Activated T-helper 1 cell treated with anti-CD3 and anti-CD28 coated beads, Interleukin-2, amount 50 U/mL, for 16 hours (primary cell): ENCODE measurements around the gene HEXIM2.
"Not testable (repeated sequence)": the region's sequence is repeated elsewhere in the genome, so short reads cannot be mapped to it uniquely, and the experiment has no call there.

ENCODE experiments used
- DNase-seq, 2 donors: peaks; one replicate each; pipeline ENCODE4 v3.0.0-alpha.2; 2020; ENCODE audit warnings: low read depth in 1 of 2, low spot score in 1 of 2

The HEXIM2 gene

DNA sequence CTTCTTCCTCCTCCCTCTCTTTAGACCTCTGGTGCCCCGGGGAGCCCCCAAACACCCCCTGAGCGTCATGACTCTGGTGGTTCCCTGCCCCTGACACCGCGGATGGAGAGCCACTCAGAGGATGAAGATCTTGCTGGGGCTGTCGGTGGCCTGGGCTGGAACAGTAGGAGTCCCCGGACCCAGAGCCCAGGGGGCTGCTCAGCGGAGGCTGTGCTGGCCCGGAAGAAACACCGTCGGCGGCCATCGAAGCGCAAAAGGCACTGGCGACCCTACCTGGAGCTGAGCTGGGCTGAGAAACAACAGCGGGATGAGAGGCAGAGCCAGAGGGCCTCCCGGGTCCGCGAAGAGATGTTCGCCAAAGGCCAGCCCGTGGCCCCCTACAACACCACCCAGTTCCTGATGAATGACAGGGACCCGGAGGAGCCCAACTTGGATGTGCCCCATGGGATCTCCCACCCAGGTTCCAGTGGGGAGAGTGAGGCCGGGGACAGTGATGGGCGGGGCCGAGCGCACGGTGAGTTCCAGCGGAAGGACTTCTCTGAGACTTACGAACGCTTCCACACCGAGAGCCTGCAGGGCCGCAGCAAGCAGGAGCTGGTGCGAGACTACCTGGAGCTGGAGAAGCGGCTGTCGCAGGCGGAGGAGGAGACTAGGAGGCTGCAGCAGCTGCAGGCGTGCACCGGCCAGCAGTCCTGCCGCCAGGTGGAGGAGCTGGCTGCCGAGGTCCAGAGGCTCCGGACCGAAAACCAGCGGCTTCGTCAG is 7.5 kb downstream of the HEXIM2 start:
- DNase-seq: no peak

DNA sequence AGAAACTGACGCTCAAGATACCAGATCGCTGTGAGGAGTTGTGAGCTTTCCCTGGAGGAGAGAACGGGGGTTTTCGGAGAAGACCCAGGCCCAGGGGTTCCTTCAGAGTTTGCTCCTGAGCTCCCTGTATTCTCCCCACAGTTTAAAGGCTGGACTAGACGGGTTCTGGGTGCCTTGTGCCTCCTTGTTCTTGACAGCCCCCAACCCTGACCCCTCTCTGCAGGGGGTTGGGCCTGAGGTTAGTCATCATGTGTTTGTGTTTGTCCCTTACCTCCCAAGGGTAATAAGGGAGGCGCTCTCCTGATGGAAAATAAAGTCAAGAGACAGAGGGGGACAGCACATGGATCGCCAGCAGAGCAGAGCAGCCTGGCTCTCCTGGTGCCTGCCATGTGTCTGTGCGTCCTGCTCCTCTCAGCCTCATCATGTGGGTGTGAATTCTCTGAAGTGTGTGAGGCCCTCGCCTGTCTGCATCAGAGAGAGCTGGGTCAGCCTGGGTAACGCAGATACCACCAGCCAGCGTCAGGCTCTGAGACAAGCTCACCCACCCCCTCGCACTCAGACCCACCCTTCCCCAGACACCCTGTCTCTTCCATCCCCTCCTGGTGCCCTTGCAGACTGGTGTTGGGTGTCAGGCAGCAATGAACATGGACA is 8.7 kb downstream of the HEXIM2 start:
- no peak for DNase-seq

DNA sequence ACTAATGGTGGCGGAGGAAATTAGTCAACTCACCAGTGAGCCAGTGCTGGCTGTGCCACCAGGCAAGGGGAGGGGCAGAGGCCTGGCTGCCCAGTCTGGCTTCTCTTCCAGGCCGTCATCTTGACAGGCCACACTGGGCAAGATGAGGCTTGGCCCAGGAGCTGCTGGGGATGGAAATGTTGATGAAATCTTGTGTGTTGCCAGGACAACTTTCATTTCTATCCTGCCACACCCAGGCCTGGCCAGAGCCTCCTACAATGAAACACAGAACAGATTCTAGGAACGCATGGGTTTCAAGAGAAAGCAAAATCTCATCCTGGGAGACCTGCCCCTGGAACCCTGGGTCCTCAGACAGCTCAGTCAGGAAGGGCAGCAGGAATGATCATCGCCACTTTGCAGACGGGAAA is 9.3 kb downstream of the HEXIM2 start:
- no peak for DNase-seq

DNA sequence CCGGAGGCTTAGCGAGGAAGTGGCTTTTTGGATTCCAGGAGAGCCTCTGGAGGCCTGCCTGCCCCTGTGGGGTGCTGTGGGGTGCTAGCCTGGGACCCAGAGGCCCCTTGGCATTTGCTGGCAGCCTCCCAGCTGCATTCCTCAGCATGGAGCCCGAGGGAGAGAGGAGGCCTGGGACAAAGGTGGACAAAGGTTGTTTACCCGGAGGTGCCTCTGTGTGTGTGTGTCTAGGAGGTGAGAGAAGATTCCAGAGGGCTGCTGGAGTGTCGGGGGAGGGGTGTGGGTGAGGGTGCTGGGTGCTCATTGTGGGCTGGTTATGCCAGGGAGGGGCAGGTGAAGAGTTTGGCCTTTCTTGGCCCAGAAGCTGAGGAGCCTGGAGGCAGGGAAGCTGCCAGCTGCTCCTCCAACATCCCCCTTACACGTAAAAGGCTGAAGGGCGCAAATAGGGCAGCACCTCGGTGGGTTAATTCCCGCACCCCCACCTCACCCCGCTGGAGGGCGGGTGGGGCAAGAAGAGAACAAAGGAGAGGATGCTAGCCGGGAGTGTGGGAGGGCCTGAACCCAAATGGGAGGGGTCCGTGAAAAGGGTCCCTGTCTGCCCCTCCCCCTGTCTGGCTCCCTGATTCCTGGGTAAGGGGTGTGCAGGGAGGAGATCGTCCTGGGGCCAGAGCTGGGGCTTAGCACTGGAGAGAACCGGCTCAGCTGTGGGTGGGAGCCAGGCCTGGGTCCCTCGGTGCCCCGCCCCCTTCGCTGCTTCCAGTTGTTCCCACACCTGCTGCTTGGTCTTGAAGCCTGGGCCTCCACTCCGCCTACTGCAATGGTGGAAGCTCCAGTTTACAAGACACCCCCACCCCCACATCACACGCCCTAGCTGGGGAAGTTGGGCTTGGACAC is 9.9 kb downstream of the HEXIM2 start:
- no peak for DNase-seq

DNA sequence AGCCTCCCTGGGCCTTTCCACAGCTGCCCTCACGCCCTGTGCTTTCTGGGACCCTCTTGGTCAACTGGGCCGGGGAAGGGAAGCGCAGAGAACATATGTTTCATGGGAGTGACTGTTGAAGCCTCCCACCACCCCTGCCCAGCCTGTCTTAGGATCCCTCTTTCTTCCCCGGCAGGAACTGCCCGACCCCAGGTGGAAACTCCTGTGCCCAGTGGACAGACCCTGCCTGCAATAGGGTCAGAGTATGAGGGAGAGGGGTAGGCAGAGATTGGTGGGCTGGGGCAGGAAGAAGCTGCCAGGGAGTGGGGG is 10.5 kb downstream of the HEXIM2 start:
- DNase-seq: no peak

DNA sequence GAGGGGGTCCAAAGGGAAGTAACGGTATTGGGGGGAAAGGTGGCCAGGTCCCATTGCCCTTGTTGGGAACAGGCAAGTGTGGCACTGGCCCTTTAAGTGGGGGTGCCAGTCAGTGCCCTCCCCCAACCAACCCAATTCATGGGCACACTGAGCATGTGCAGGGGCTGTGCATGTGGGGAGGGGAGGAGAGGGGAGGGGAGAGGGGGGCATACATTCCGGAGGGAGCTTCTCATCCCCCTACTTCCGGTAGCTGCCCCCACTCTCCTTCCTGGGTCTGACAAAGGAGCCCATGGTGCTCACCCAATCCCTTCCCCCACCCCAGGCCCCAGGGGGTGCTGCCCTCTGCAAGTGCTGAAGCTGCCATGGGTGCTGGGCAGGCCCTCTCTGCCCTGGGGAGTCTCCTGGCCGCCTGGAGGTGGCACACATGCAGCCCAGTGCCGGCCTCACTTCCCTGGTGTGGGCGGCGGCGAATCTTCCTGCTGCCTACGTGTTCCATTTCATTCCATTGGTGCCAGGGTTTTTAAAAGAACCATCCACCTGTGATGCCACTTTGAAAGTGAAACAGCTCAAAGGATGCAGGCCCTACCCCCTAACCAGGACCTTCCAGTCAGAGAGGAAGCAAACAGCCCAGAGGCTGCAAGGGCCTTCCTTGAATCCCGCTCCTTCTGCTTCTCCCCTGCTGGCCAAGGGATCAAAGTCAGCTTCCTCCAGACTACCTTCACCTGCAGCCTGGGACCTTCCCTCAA is 11.0 kb downstream of the HEXIM2 start:
- DNase-seq: no peak

DNA sequence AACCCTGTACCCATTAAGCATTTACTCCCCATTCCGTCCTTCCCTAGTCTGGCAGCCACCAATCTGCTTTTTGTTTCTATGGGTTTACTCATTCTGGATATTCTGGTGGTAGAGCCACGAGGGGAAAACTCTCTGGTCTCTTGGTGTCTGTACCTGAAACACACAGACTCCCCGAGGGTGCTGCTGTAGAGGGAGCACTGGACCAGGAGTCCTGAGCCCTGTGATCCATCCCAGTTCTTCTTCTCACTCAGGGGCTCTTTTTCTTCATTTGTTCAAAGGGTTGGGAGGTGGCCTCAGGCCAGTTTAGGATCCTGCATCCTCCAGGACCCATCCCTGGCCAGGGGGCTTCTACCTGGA is 14.1 kb downstream of the HEXIM2 start:
- DNase-seq: no peak

DNA sequence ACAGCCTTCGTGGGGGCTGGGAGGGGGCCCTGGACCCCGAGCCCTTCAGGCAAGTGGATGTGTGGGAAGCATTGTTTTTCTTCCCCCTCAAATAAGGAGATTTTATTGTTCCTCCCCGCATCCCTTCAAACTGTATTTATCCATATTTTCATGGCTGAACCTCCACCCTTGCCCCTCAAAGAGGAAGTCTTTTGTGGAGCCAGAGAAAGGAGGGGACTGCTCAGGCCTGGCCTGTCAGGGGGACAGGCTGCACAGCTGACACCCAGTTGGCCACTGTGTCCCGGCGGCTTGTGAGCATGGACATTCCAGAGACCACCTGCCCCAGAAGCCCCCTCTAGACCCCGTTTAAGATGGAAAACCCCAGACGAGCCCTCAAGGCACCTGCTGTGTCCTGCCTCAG is 15.9 kb downstream of the HEXIM2 start:
- DNase-seq: no peak

DNA sequence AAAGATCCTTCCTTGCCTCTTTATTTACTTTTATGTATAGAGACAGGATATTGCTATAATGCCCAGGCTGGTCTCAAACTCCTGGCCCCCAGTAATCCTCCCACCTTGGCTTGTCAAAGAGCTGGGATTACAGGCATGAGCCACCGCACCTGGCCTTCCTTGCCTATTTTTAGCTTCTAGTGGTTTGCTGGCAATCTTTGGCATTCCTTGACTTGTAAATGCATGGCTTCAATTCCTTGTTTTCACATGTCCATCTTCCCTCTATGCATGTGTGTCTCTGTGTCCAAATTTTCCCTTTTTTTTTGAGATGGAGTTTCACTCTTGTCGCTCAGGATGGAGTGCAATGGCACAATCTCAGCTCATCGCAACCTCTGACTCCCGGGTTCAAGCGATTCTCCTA is 22.5 kb downstream of the HEXIM2 start:
- DNase-seq: no peak

DNA sequence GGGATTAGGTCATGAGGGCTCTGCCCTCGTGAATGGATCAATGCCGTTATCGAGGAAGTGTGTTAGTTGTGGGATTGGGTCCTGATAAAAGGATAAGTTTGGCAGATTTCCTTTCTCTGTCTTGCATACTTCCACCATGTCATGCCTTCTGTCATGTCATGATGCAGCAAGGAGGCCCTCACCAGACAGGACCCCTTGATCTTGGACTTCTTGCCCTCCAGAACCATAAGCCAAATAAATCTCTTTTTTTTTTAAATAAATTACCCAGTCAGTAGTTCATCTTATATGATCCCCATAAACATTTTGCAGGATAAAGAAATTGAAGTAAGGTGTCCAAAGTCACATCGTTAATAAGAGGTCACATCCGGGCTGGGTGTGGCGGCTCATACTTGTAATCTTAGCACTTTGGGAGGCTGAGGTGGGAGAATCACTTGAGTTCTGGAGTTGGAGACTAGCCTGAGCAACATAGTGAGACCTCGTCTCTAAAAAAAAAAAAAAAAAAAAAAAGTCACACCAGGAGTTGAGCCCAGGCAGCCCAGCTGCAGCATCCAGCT is 25.2 kb downstream of the HEXIM2 start:
- DNase-seq: no peak

DNA sequence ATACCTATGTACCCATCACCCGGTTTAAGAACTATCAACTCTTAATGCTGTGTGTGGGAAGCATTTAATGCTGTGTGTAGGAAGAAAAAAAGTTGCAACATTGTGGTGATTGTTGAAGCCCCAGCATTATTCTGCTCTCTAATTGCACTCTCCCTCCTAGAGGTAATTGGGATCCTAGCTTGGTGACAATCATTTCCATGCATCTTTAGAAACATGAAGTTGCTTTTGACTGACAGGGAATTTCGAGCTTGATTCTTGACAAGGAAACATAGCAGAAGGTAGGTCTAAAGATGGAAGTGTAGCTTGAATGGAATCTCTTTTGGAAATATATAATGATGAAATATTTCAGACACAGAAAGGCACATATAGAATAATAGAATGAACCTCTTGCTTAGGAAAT is 27.3 kb downstream of the HEXIM2 start:
- no peak for DNase-seq

DNA sequence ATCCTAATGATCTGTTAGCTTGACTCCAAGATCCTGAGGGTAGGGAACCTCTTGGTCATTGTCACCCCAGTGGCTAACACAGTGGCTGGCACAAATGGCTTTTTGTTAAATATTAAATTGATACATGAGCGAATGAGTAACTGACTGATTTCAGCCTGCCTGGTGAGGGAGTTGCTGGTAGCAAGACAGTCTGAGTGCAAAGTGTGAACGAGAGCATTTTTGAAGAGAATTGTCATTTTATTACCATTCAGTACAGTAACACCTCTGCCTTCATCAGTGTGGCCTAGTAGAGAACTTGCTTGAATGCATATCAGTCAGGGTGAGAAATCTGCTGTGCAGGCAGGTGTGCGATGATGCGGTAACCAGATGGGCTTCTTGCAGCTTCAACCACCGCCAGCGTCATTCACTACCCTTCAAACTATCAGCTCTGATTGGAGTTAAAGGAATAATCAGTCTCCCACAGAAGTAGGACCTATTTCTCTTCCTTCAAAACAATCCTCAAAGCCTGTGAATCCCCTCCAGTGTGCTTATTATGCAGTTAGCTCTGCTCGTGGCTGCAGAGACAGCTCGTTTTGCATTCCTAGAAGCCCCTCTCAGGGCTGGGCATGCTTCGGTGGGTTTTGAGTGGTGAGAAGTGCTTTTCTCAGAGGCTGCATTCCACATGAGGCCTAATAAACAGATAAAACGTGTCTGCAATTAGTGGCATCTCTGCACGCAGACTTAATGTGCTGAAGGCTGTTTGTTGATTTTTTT is 29.0 kb downstream of the HEXIM2 start:
- no peak for DNase-seq

DNA sequence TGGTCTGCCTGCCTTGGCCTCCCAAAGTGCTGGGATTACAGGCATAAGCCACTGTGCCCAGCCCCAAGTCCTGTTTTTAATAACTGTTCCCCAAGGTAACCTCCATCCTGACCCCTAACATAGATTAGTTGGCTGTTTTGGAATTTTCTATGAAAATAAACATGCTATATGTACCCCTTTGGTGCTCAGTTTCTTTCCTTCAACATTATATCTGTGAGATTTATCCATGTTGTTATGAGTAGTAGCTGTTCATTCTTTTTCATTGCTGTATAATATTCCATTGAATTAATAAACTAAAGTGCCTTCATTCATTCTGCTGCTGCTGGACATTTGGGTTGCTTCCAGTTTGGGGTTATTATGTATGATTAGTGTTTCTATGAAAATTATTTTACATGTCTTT is 33.7 kb downstream of the HEXIM2 start:
- no peak for DNase-seq

DNA sequence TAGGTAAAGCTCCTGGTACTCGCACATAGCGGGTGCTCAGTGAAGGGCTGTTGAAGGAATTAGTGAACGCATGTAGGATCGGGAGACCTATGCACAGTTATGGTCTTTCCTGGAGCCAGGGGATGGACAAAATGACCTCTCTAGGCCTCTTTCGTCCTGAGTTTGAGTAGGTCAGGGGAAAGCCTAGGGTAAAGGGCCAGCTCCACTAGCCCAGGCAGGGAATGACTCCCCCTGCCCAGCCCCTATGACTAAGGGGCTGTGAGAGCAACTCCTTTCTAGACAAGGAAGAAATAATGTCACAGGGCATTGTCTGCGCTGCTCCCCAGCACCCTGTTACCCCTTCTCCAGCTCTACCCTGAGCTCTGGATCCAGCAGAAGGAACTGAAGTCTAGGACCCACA is 35.4 kb downstream of the HEXIM2 start:
- no peak for DNase-seq

DNA sequence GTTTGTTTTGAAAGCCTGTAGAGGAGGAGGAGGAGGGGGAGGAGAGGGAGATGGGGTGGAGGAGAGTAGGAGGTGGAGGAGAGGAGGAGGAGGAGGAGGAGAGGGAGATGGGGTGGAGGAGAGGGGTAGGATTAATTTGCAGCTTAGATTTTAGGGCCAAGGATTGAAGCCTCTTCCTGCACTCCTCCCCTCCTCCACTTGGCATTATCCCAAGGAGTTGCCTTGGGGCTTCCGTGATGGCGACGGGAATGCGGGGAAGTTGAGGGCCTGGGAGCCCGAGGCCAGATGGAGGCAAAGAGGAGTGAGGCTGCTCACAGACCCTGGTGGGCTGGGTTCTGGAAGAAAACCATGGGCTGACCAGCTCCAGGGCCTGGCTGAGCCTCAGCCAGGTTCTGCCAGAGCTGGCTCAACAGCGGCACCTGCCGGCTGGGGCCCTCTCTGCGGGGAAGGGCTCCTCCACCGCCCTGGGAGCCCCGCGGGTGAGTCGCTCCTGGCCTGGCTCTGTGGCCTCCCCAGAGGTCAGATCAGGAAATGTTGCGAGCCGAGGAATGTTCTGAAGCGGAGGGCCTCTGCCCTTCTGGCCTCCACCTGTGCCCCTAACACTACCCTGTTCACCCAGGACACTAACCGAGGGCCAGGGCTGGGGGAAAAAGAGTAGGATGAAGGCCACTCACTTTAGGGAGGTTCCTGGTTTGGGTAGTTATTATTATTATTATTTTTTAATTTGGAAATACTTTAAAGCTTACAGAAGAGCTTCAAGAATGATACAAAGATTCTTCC is 36.1 kb downstream of the HEXIM2 start:
- peak; percentile 73 to 82 for DNase-seq

DNA sequence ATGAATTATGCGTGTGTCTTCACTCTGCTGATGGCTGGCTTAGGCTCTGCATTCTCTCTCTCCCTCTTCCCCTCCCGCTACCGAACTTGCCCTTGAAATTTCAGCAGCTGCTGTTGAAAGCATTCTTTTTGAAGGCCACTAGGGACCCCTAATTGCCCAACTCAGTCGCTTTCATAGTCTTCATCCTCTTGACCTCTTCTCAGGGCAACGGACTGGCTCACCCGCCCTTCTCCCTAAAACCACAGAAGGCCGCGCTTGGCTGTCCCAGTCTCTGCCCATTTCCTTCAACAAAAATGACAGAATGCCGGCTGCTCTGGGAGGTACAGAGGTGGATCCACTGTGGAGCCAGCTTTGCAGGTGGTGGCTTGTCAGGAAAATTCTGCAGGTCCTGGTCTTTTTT is 39.0 kb downstream of the HEXIM2 start:
- no peak for DNase-seq

DNA sequence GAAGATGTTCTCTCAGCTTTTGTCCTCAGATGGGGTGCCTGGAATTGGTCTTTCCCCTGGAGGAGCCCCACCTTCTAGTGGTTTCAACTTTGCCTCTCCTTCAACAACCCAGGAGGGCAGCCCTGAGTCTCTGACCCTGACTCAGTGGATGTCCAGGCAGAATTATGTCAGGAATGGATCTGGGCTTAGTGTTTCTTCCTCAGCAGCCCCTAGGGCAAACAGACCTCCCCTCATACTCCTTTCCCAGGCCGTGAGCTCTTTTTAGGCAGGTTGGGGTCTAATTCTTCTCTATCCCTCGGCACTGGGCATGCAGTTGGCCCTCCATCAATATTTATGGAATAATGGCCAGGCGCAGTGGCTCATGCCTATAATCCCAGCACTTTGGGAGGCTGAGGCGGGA is 39.8 kb downstream of the HEXIM2 start:
- no peak for DNase-seq

DNA sequence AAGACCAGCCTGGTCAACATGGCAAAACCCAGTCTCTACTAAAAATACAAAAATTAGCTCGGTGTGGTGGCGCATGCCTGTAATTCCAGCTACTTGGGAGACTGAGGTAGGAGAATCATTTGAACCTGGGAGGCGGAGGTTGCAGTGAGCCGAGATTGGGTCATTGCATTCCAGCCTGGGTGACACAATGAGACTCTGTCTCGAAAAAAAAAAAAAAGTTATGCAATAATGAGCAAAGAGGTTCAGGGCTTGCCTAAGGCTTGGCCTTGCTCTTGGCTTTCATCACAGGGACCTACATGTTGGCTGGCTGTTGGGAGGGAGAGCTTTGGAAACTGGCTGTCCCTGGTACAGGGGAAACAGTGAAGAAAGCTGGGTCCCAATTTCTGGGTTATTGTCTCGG is 40.2 kb downstream of the HEXIM2 start:
- DNase-seq: not testable (repeated sequence)

DNA sequence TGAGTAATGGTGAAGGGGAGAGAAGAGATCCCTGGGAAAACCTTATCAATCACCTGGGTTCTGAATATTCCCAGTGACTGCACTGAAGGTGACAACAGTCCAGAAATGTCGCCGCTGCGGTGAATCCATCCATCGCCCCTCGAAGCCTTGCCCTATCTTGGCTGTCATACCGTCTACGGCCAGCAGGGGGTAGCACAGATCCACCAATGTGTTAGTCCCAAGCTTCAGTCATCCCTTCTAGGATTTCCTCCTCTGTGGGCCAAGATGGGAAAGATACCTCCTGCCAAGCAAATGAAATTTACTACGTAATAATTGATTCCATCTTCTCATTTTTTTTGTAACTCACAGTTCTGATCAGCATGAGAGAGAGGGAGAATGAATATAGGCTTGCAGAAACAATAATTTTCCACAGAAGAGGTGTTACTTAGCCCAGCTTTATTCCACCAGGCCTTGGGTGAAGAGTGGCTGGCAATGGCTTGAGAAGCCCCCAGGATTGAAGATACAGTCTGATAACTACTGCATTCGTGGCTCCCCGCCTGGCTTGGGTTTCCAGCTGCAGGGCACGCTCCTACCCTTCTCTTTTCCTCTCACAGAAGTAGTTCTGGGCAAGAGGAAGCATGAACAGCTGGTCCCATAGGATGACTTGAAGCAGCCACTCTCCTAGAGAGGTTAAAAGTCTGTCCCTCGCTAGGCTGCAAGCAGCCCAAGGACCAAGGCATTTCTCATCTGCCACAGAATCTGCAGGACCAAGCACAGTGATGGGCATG is 57.4 kb downstream of the HEXIM2 start:
- peak; percentile 75 to 91 for DNase-seq
